GM21528 (cell line): Measurements from ENCODE around the gene HNF1A.
"Not testable (repeated sequence)": the region's sequence is repeated elsewhere in the genome, so short reads cannot be mapped to it uniquely, and the experiment has no call there.

ENCODE experiments used
- ATAC-seq: cut with Tn5 transposase; IDR thresholded peaks from one replicate; pipeline ENCODE4 v1.9.1; 2021; ENCODE audit warnings: mild to moderate bottlenecking, moderate library complexity; ENCODE audit not compliant: unreplicated experiment, low FRiP score

The HNF1A gene

GRCh38 chr12:120978296-120979219, at the start of gene HNF1A:
Gene HNF1A, plus strand, starts transcription at chr12:120978543. Its CDS starts 226 bp downstream, at chr12:120978769.
- ATAC-seq: no peak

- ATAC-seq: no peak
These were observed 49.3 kb upstream of the HNF1A start for GRCh38 chr12:120928864-120929652.

- ATAC-seq: no peak
These were observed 48.3 kb upstream of the HNF1A start for GRCh38 chr12:120930032-120930431.

- ATAC-seq: no peak
These were observed 46.3 kb upstream of the HNF1A start for GRCh38 chr12:120932058-120932457.

GRCh38 chr12:120932956-120933526, 45.3 kb upstream of the HNF1A start:
- ATAC-seq: no peak

GRCh38 chr12:120933786-120934185, 44.6 kb upstream of the HNF1A start:
- ATAC-seq: no peak

- no peak for ATAC-seq
These were observed 42.1 kb upstream of the HNF1A start for GRCh38 chr12:120936197-120936596.

GRCh38 chr12:120938496-120938895, 39.8 kb upstream of the HNF1A start:
- ATAC-seq: no peak

- no peak for ATAC-seq
These were observed 38.8 kb upstream of the HNF1A start for GRCh38 chr12:120939523-120939922.

GRCh38 chr12:120940006-120940405, 38.3 kb upstream of the HNF1A start:
- no peak for ATAC-seq

GRCh38 chr12:120940799-120941198, 37.5 kb upstream of the HNF1A start:
- no peak for ATAC-seq

GRCh38 chr12:120941412-120941811, 36.9 kb upstream of the HNF1A start:
- ATAC-seq: no peak

GRCh38 chr12:120941846-120942405, 36.4 kb upstream of the HNF1A start:
- no peak for ATAC-seq

GRCh38 chr12:120943482-120943881, 34.9 kb upstream of the HNF1A start:
- ATAC-seq: no peak

GRCh38 chr12:120944645-120945217, 33.6 kb upstream of the HNF1A start:
- no peak for ATAC-seq

GRCh38 chr12:120945516-120945915, 32.8 kb upstream of the HNF1A start:
- not testable (repeated sequence) for ATAC-seq

- not testable (repeated sequence) for ATAC-seq
These were observed 28.0 kb upstream of the HNF1A start for GRCh38 chr12:120950260-120950799.

GRCh38 chr12:120950807-120951206, 27.5 kb upstream of the HNF1A start:
- no peak for ATAC-seq

GRCh38 chr12:120955232-120955631, 23.1 kb upstream of the HNF1A start:
- ATAC-seq: no peak
